GM19035 (cell line): ENCODE measurements around the gene IGFALS.
"Not testable (repeated sequence)": the region's sequence is repeated elsewhere in the genome, so short reads cannot be mapped to it uniquely, and the experiment has no call there.

ENCODE experiments used
- ATAC-seq: cut with Tn5 transposase; IDR thresholded peaks from one replicate; pipeline ENCODE4 v1.9.1; 2021; ENCODE audit not compliant: unreplicated experiment

IGFALS gene

GRCh38 chr16:1818204-1818872 lies 24.8 kb upstream of the IGFALS start:
- ATAC-seq, result no peak

DNA sequence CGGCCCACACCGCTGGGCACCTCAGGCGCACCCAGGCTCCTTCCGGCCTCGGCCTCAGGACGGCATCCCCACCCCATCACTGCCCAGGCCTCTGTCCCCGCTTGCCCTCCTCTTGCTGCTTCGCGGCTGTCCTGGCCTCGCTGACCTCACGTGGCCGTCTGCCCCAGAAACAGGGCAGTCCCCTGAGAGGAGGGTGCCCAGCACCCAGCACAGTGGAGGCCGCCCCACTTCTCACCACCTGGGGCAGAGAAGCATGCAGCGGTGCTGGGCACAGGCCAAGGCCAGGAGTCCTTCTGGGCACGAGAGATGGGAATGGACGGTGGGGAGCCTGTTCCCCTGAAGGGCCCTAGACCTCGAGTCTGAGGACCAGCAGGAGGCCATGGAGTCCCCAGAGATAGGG lies 24.2 kb upstream of the IGFALS start:
- no peak for ATAC-seq

- ATAC-seq, result no peak
These were observed 23.7 kb upstream of the IGFALS start for GRCh38 chr16:1817276-1817589.

- no peak for ATAC-seq
These were observed 23.1 kb upstream of the IGFALS start for GRCh38 chr16:1816396-1817275.

- ATAC-seq, result no peak
These were observed 22.0 kb upstream of the IGFALS start for GRCh38 chr16:1815461-1815860.

- ATAC-seq, result no peak
These were observed 19.2 kb upstream of the IGFALS start for GRCh38 chr16:1812732-1813163.

DNA sequence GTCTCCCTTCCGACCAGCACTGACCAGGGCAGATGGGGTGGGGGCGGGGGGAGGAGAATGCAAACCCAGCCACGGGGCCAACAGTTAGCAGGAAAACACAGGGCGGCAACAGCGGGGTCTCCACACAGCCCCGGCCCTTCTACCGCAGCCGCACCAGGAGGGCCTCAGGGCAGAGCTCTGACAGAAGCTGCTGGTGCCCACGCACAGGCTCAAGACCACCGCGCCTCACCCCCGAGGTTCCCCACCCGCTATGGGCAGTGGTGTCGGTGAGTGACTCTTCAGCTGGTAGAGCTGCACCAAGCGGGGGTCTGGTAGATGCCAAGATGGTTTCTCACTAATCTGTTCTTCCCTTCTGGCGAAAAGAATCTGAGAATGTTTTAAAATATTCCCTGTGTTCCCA lies 17.0 kb upstream of the IGFALS start:
- no peak for ATAC-seq

DNA sequence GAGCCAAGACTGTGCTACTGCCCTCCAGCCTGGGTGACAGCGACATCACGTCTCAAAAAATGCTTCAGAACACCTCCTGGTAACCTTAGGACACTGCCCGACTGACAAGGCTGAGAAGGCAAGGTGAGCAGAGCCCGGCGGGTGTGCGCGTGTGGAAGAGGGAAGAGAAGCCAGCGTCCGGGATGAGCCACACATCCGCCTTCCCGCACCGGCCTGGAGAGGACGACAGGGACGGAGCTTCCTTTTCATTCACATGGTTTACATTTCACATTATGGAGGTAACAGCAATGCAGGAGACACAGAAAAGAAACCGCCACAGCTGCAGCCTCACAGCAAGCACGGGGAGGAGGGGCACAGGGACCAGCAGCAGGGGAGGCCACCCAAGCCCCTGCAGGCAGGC lies 16.6 kb upstream of the IGFALS start:
- no peak for ATAC-seq

DNA sequence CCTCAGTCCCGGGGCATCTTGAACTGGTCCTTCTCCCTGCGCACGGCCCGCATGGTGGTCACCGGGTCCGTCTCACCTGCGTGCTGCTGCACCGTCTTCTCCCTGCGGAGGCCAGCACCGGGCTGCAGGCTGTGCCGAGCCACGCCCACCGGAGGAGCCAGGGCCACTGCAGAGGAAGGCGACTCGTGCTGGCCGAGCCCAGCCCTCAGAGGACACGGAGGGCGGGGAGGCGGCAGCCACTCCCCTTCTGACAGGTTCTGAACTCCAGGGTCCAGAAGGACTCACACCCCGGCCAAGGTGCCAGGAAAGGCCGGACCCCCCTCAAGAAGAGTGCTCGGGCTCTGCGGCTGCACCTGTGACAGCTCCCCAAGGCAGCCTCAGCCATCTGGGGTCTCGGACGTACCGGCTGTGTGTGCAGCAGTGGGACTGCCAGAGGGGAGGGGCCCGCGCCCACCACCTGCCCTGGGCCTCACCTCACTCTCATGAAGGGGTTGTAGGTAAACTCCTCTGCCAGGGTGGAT lies 15.8 kb upstream of the IGFALS start:
- no peak for ATAC-seq

GRCh38 chr16:1808691-1809090 lies 15.2 kb upstream of the IGFALS start:
- ATAC-seq, result no peak

GRCh38 chr16:1807626-1808025 lies 14.1 kb upstream of the IGFALS start:
- no peak for ATAC-seq

DNA sequence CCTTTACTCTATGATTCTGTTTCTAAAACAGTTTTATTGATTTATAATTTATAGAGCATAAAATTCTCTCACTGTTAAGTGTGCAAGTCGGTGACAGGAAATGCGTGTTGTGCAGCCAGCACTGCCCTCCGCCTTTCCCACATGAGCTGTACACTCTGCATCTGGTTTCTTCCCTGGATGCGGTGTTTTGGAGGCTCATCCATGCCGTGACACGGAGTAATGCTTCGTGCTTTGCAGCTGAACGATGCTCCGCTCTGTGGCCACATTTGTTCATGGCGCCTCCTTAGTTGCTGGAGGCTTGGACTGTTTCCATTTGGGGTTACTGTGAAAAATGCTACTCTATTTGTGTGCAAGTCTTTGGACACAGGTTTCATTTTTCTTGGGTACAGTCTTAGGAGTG lies 7.2 kb upstream of the IGFALS start:
- no peak for ATAC-seq

DNA sequence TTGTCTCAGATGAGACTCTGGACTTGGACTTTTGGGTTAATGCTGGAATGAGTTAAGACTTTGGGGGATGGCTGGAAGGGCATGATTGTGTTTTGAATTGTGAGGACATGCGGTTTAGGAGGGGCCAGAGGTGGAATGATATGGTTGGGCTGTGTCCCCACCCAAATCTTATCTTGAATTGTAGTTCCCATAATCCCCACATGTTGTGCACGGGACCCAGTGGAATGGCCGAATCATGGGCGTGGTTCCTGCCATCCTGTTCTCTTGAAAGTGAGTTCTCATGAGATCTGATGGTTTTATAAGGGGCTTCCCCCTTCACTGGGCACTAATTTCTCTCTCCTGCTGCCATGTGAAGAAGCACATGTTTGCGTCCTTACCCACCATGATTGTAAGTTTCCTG lies 5.8 kb upstream of the IGFALS start:
- not testable (repeated sequence) for ATAC-seq

- ATAC-seq, result no peak
These were observed 1.6 kb upstream of the IGFALS start for GRCh38 chr16:1794908-1795666.

DNA sequence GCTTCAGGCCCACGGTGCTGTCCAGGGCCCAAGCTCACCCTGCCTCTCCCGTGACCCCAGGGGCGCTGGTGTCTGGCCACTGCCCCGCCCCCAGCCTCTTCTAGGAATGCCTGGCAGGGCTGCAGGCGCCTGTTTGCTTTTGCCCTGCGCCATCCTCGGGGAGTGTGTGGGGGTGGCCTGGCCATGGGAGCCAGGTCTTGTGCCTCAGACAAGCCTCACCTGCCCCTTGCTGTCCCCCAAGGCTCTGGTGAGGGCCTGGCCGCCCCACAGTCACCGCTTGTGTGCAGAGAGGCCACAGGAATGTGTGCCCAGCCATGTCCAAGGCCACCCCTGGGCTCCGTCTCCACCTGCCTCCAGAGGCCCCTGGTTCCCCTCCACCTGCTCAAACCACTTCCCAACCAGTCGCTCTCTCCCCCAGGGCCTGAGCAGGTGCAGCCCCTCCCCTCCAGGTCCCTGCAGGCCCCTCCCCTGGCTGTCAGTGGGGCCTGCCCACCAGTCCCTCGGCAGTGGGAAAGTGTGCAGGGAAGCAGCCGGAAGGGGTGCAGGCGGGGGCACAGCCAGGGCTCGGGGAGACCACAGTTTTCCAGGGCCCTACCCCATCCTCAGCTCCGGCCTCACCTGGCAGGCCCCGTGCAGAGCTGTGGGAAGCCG lies 841 bp upstream of the IGFALS start:
- ATAC-seq, result no peak

DNA sequence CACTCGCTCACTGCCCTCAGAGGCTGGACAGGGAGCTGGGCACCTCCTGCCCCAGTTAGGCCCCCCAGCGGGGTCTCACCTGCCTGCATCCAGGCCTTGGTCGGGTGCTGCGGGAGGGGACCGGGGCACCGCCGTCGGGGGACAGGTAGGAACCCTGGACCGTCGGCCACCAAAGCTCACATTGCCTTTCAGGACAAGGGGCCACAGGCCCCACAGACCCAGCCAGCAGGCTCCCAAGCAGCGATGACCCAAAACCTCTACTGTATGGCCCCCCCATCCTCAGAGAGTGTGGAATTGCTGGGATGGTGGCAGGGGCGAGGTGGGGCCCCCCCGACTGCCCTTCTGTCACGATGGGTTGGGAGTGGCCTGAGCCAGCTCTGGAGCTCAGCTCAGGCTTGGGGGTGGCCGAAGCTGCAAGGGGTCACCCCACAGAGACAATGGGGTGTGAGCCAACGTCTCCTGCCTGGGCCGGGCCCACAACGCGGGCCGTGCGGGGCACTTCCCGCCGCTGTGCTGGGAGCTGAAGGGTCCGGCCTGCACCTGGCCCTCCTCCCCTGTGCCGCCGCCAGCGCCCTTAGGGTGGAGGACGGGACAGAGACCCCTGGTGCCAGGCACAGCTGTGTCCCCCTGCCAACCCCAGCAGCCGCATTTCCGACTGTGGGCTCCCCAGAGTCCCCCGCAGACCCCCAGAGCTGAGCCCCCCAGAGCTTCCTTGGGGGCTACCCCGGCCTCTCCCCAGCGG lies 498 bp downstream of the IGFALS start:
- no peak for ATAC-seq

DNA sequence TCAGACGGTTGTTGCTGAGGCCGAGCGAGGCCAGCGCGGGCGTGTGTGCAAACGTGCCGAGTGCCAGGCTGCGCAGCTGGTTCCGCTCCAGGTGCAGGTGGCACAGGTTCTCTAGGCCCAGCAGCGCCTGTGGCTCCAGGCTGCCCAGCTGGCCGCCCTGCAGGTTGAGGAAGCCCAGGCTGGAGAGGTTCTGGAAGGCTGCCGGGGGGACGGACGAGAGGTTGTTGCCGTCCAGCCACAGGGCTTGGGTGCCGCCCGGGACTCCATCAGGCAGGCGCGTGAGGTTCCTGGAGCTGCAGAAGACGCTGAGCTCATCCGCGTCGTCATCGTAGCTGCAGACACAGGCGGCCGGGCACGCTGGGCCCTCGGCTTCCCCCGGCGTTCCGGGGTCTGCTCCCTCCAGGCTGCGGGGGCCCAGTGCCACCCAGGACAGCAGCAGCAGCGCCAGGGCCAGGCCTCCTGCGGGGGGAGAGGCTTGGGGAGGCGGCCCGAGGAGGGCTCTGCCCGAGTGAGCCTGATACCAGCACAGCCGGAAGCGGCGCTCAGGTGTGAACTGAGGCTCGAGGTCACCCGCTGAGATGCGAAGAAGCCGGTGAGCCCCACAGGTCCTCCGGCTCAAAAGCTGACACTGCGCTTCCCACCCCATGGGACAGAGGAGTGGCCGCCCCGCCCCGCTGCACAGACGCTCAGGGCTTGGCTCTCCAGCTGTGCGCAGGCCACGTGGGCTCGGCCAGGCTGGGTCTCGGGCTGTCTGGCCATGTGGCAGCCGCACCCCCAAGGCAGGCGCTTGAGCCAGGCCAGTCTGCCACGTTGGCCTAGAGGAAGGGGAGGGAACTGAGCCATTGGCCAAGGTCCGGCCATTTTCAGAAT lies 1.3 kb downstream of the IGFALS start:
- ATAC-seq, result no peak

DNA sequence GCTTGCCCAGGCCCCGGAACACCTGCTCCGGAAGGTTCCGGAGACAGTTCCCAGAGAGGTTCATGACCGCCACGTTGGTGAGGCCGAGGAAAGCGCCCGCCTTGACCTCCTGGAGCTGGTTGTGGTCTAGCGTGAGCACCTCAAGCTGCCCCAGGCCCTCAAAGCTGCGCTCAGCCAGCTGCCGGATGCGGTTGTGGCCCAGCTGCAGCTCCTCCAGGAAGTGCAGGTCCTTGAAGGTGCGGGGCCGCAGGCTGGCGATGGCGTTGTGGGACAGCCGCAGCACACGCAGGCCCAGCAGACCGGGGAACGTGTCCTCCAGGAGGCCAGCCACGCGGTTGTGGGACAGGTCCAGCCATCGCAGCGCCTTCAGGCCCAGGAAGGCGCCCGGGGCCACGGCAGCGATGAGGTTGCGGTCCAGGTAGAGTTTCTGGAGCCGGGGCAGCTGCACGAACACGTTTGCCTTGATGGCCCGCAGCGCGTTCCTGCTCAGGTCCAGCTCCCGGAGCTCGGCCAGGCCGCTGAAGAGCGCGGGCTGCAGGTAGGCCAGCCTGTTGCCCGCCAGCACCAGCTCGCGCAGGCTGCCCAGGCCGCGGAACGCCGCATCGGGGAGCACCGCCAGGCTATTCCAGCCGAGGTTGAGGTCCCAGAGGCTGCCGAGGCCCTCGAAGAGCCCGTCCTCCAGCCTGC lies 2.1 kb downstream of the IGFALS start:
- no peak for ATAC-seq
